ENCODE data around the gene ZNF512. TPM values are rescaled to one million over a fixed set of nuclear protein-coding genes. Genes with fewer than 3 reads are reported as not detected.

ZNF512 gene
- total and polyA plus RNA-seq, 2 donors (not counting 1 experiment from before 2014, with no cell fraction given), result 33.3 to 72.3 TPM

DNA sequence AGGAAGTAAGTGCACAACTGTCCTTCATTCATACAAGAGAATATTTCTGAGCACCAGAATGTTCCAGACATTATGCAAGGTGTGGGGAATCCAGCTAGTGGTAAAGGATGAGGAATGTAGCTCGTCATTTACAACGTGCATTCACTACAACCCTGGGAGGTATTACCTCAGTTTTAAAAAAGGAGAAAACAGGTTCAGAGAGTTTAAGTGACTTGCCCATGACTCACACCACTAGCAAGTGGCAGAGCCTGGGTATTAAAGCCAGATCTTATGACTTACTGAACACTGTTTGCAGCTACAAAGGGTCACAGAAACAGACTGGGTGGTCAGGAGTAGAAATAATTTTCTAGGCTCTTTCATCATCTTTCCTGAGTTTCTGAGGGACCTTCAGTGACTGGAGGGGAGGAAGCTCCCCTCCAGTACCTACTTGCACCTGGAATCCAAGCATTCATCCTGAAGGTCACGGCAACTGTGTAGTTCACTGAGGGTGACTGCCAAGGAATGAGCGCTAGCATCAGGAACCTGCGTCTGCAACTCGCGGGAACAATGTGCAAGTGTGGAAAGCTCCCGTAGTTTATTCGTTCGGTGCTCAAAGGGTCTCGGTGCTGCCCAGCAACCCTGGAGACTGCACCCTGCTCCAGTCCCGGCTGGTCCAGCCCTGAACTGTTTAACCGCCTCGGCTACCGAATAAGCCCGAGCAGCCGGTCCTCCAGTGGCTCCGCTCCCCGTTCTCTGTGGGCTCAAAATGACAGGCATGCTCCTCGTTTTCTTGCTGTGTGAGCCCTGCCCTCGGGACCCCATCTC is 45.3 kb downstream of the ZNF512 start:
- Histone ChIP-seq H3K27me3 (replicated peaks in 1 of 4; ENCODE audit: control extremely low read depth in 1 of 4, control insufficient read depth in 3 of 4, insufficient read depth in 4 of 4, low read length in 3 of 4) (no peaks in the 10 kb centered on the region), H3K79me2 (ENCODE audit: control insufficient read depth, insufficient read depth, low read length) (peaks cover 29% of the 10 kb centered on the region), H4K20me1 (ENCODE audit: control insufficient read depth, insufficient read depth, low read length, poor library complexity, severe bottlenecking) (no peaks in the 10 kb centered on the region), H3K9ac (ENCODE audit: low read length) (peak overlapping the region; percentile 83), H3K9me3 (ENCODE audit: control extremely low read depth in 1 of 3, control insufficient read depth in 2 of 3, insufficient read depth in 1 of 3, low read length in 2 of 3) (no peaks in the 10 kb centered on the region), H3K4me3 (ENCODE audit: control extremely low read depth in 1 of 5, extremely low read depth in 1 of 5, insufficient read depth in 1 of 5, low read depth in 2 of 5, low read length in 4 of 5) (peak overlapping the region; percentile 40 to 98 (median 91)), H3K36me3 (replicated peaks in 1 of 2; ENCODE audit: control extremely low read depth in 1 of 2, control insufficient read depth in 1 of 2, extremely low read depth in 1 of 2, insufficient read depth in 2 of 2, low read length in 1 of 2) (peaks cover 0 to 29% of the 10 kb centered on the region in 2 experiments), H2AFZ (ENCODE audit: insufficient read depth, low read depth, low read length, poor library complexity, severe bottlenecking) (peak overlapping the region; percentile 88), H3K27ac (ENCODE audit: low read length in 2 of 2) (peak overlapping the region; percentile 70 to 83), H3K4me1 (ENCODE audit: control insufficient read depth in 2 of 2, insufficient read depth in 2 of 2, low read length in 2 of 2) (peaks cover 10 to 17% of the 10 kb centered on the region in 2 donors), H3K4me2 (replicated peaks; ENCODE audit: low read depth, low read length, poor library complexity, severe bottlenecking) (peak overlapping the region; percentile 78)
- ChIA-PET CTCF (interaction anchor here (1.1 to 2.0 kb wide), 3 partner anchors 53 to 557 kb away, joined by 3 to 6 read pairs (median 3); partner anchors contain the start of gene OST4), POLR2A (interaction anchor here (0.6 to 1.6 kb wide), 6 partner anchors 35 to 547 kb away, joined by 3 to 6 read pairs (median 4); partner anchors contain the start of genes PPM1G, SLC4A1AP, SUPT7L and ZNF512)
- Mint-ChIP-seq H3K27me3 (no peaks in the 10 kb centered on the region), H3K4me3 (no peak overlapping the region), H3K4me1 (peaks cover 24% of the 10 kb centered on the region), H3K9me3 (ENCODE audit: insufficient read depth) (no peaks in the 10 kb centered on the region), H3K27ac (peak overlapping the region; percentile 51)
- WGBS (ENCODE audit: insufficient coverage), result 20% methylated on average over 11 of the region's 21 CpGs
- DNase-seq (peak; percentile 12), ATAC-seq (ENCODE audit: low read depth) (peak; percentile 7)
- intact Hi-C loops (cut with micrococcal nuclease), result loop anchor here (1.0 to 5.0 kb wide), 5 partner anchors 45 to 257 kb away; partner anchors contain the start of genes EIF2B4, IFT172, NRBP1 and SNX17
- no peak for TF ChIP-seq CTCF (IDR thresholded peaks at IDR 0.05)
- no peak for TF ChIP-seq EZH2 (IDR thresholded peaks at IDR 0.05; ENCODE audit: borderline replicate concordance, insufficient read depth, low read depth, low read length, poor library complexity, severe bottlenecking)

Measured in B cell (primary cell).